ENCODE results near the gene KRTAP5-8. TPM values are rescaled to one million over a fixed set of nuclear protein-coding genes. Genes with fewer than 3 reads are reported as not detected.

Gene KRTAP5-8
- total and polyA plus RNA-seq, 9 of the 15 experiments (the other 6 are each of a cell fraction or from before 2014, with no cell fraction given) = not detected

DNA sequence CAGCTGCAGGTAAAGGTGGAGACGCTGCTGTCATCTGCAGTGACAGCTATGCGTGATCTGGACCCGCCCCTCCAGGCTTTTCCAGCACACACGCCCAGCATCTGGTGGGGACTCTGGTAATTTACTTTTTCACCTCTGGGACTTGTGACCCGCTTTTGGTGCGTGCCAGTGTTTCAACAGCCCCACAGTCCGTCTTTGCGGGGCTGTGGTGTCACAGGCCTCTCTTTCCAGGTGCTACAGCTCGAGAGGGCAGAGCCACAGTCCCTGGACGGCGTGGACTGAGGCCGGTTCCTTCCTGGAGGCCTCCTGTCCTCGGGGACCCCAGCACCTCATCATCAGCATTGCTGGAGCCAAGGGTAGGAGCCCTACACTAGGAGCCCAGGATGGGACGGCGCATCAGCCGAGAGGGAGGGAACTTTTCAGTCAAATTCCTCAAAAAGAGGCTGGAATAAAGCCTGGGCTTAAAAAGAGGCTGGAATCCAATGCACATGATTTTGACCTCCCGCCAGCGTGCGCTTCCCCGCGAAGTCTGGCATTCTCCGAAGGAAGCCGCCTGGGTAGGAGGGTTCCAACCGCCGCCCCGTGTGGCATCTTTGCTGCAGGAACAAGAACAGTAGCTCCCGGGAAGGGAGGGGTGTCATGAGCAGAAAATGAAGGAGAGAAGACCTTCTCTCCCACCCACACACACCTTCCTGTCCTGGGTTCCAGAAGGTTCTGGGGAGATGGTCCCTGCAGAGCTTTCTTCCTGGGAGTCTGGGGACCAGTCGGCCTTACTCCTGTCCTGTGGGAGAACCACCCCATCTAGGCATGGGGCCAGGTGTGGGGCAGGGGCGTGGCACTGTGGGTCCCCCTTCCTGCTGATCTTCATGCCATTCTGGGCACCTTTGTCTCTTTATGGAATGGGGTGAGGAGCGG lies 36.5 kb upstream of the KRTAP5-8 start (continued):
- no peak for TF ChIP-seq FOXJ2 (tag; IDR thresholded peaks at IDR 0.05)
- TF ChIP-seq, protein P1, sequence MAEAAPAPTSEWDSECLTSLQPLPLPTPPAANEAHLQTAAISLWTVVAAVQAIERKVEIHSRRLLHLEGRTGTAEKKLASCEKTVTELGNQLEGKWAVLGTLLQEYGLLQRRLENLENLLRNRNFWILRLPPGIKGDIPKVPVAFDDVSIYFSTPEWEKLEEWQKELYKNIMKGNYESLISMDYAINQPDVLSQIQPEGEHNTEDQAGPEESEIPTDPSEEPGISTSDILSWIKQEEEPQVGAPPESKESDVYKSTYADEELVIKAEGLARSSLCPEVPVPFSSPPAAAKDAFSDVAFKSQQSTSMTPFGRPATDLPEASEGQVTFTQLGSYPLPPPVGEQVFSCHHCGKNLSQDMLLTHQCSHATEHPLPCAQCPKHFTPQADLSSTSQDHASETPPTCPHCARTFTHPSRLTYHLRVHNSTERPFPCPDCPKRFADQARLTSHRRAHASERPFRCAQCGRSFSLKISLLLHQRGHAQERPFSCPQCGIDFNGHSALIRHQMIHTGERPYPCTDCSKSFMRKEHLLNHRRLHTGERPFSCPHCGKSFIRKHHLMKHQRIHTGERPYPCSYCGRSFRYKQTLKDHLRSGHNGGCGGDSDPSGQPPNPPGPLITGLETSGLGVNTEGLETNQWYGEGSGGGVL (CRISPR knock-in tag; IDR thresholded peaks at IDR 0.05) = no peak
- TF ChIP-seq ZNF12 (CRISPR knock-in tag; IDR thresholded peaks at IDR 0.05) = no peak
- TF ChIP-seq BRD4 (IDR thresholded peaks at IDR 0.05) = no peak
- no peak for TF ChIP-seq FOXP1 (CRISPR knock-in tag; IDR thresholded peaks at IDR 0.05)
- no peak for TF ChIP-seq PRDM10 (IDR thresholded peaks at IDR 0.05; ENCODE audit: partially characterized antibody)
- no peak for TF ChIP-seq ZNF551 (CRISPR knock-in tag; IDR thresholded peaks at IDR 0.05)
